ENCODE results near the gene DOCK2.

- no peak for TF ChIP-seq TAF1 (IDR thresholded peaks at IDR 0.05; ENCODE audit: borderline replicate concordance, insufficient read depth, low read length)
- no peak for TF ChIP-seq POLR2AphosphoS5 (IDR thresholded peaks at IDR 0.05; ENCODE audit: low read depth, low read length)
- TF ChIP-seq FOXP2 (optimal IDR thresholded peaks at IDR 0.05; ENCODE audit: borderline replicate concordance, extremely low read depth, extremely low read length, insufficient read depth), result no peak
Measured at GRCh38 chr5:170120576-170120975, 483.5 kb downstream of the DOCK2 start.
